Thoracic aorta (tissue), 2 donors: ENCODE data around the gene TRIL. TPM values are rescaled to one million over a fixed set of nuclear protein-coding genes. Genes with fewer than 3 reads are reported as not detected.

Experiments used
- ATAC-seq: fragments of 150-250 bp; one replicate; pipeline ENCODE4 v1.8.0; 2017; ENCODE audit warnings: low read depth; ENCODE audit not compliant: insufficient number of reproducible peaks, low FRiP score
- DNase-seq: peaks from one replicate; pipeline ENCODE4 v3.0.0-alpha.2; 2020; ENCODE audit warnings: low spot score
- H3K27ac ChIP-seq, 2 donors: fragments of 200-600 bp; sonication (generic); 1 replicate in 1 of 2; 2 replicates in 1 of 2; pipeline ENCODE4 v1.5.1; 2016; ENCODE audit warnings: mild to moderate bottlenecking in 2 of 2, moderate library complexity in 2 of 2
- H3K27me3 ChIP-seq: fragments of 200-600 bp; sonication (generic); replicated peaks from 2 replicates; pipeline ENCODE4 v1.6.0; 2016; ENCODE audit warnings: mild to moderate bottlenecking; ENCODE audit not compliant: insufficient read depth
- H3K36me3 ChIP-seq: fragments of 200-600 bp; sonication (generic); one replicate; pipeline ENCODE4 v1.5.1; 2016
- H3K4me1 ChIP-seq, 2 donors: fragments of 200-600 bp; sonication (generic); 1 replicate in 1 of 2; 2 replicates in 1 of 2; pipeline versions ENCODE4 v1.5.1 to v1.6.0; 2016; ENCODE audit warnings: low read depth in 2 of 2, mild to moderate bottlenecking in 1 of 2; ENCODE audit not compliant: control insufficient read depth in 1 of 2
- H3K4me3 ChIP-seq: fragments of 200-600 bp; sonication (generic); 2 replicates; pipeline ENCODE4 v1.5.1; 2016; ENCODE audit warnings: mild to moderate bottlenecking
- H3K9me3 ChIP-seq: fragments of 200-600 bp; sonication (generic); 2 replicates; pipeline ENCODE4 v1.5.1; 2016
- CTCF ChIP-seq: fragments of 200-600 bp; sonication (generic); IDR thresholded peaks from one replicate; pipeline ENCODE4 v1.5.1; 2019; ENCODE audit warnings: antibody characterized with exemption
- total RNA-seq, 2 donors: library from RNA; depleted of rRNA; stranded (reverse); fragments of >200 nt; gene quantifications; one replicate each; pipeline versions ENCODE4 v1.1.0 to v1.2.3, GENCODE V29; 2016

The TRIL gene
- total RNA-seq, 2 donors from 2014 or later: 0.49 to 2.6 TPM

DNA sequence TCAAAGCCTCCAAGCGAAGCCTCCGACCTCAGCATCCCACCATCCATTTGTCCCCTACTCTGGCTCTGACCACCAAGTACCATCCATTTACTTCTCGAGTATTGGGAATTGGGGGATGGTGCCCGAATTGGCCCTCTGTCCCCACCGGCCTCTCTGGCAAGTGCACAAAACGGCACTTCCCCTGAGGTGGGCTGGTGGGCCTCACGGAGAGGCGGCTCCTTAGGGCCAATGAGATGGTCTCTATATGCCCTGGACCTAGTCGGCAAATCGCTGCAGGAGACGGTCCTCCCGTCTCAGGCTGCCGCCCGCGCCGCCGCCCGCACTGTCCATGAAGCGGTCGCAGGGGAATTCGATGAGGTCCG lies 2.8 kb downstream of the TRIL start:
- peaks cover 4 to 35% of the 10 kb centered on the region in 2 donors for H3K4me1 ChIP-seq
- TF ChIP-seq CTCF: no peak
- H3K9me3 ChIP-seq: no peaks in the 10 kb centered on the region
- no peak overlapping the region for H3K27ac ChIP-seq
- DNase-seq: no peak
- ATAC-seq: no peak
- no peaks in the 10 kb centered on the region for H3K36me3 ChIP-seq
- H3K4me3 ChIP-seq: peak overlapping the region; percentile 73
- peaks cover 15% of the 10 kb centered on the region for H3K27me3 ChIP-seq

- Histone ChIP-seq H3K4me3 (peak overlapping the region; percentile 73), H3K36me3 (no peaks in the 10 kb centered on the region), H3K9me3 (no peaks in the 10 kb centered on the region), H3K27me3 (peaks cover 15% of the 10 kb centered on the region), H3K27ac (no peak overlapping the region), H3K4me1 (peaks cover 4 to 35% of the 10 kb centered on the region in 2 donors)
- no peak for ATAC-seq
- TF ChIP-seq CTCF: no peak
- no peak for DNase-seq
These were observed 3.2 kb downstream of the TRIL start for GRCh38 chr7:28954946-28955345.

DNA sequence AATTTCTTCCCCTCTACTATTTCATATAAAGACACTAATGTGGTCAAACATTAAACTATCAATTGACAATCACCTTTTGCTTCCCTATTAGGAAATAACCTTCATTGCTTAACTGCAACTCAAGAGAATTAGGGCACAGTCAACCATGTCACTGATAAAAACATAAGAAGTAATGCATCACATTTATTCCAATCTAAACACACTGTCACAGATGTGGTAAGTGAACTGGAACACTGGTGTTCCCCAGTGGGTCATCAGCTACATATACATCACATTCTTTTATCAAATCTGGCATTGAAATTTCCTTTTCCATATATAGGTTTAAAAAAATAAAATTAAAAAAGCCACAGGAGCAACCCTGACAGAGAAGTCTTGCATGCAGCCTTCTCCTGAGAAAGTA lies 3.7 kb downstream of the TRIL start:
- Histone ChIP-seq H3K27me3 (peaks cover 15% of the 10 kb centered on the region), H3K9me3 (no peaks in the 10 kb centered on the region), H3K36me3 (no peaks in the 10 kb centered on the region), H3K27ac (no peak overlapping the region), H3K4me1 (peaks cover 4 to 35% of the 10 kb centered on the region in 2 donors), H3K4me3 (no peak overlapping the region)
- no peak for ATAC-seq
- no peak for DNase-seq
- TF ChIP-seq CTCF: no peak

DNA sequence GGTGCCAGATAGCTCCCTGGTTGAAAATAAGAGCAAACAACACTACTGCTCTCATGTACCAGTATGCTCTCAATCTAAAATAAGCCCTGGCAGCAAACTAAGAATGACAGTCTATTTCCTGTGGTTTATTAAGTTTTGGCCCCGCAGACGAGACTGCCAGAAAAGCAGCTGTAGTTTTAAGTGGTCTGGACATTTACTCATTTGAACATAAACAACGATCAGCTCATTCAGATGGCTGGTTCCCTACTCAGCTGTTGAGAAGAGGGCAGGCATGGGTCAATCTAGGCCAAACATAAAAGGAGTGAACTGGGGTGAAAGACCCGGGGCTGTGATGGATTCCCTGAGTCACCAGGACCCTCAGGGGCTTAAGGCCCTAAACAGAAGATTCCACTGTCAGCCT lies 4.5 kb downstream of the TRIL start:
- Histone ChIP-seq H3K4me3 (no peak overlapping the region), H3K9me3 (no peaks in the 10 kb centered on the region), H3K27me3 (peaks cover 15% of the 10 kb centered on the region), H3K4me1 (peaks cover 4 to 33% of the 10 kb centered on the region in 2 donors), H3K27ac (no peak overlapping the region), H3K36me3 (no peaks in the 10 kb centered on the region)
- no peak for ATAC-seq
- no peak for DNase-seq
- no peak for TF ChIP-seq CTCF

- ATAC-seq (no peak), DNase-seq (no peak)
- H3K4me3 ChIP-seq: no peak overlapping the region
- H3K27ac ChIP-seq: no peak overlapping the region
- H3K27me3 ChIP-seq: no peaks in the 10 kb centered on the region
- H3K9me3 ChIP-seq: no peaks in the 10 kb centered on the region
- no peaks in the 10 kb centered on the region for H3K4me1 ChIP-seq
- TF ChIP-seq CTCF: no peak
- no peaks in the 10 kb centered on the region for H3K36me3 ChIP-seq
These were observed 16.0 kb downstream of the TRIL start for GRCh38 chr7:28942168-28942567.
